Mesothelial cell of epicardium (in vitro differentiated cells): ENCODE data around the gene JUN. TPM values are rescaled to one million over a fixed set of nuclear protein-coding genes. Genes with fewer than 3 reads are reported as not detected.
A peak's percentile ranks its signal among the peaks of the same experiment; 100 is the strongest.

ENCODE experiments used
- DNase-seq, 2 experiments: peaks; one replicate each; pipeline ENCODE4 v3.0.0; 2021; ENCODE audit warnings: low spot score in 2 of 2; ENCODE audit not compliant: unreplicated experiment in 2 of 2
- H3K27ac Mint-ChIP-seq: 2 replicates; pipeline ENCODE4 v1.8.0; 2021; ENCODE audit warnings: mixed read lengths
- H3K27me3 Mint-ChIP-seq: 2 replicates; pipeline ENCODE4 v1.8.0; 2021; ENCODE audit warnings: low read depth, mixed read lengths
- H3K36me3 Mint-ChIP-seq: 2 replicates; pipeline ENCODE4 v1.8.0; 2021; ENCODE audit warnings: mixed read lengths
- H3K4me1 Mint-ChIP-seq: 2 replicates; pipeline ENCODE4 v1.8.0; 2021; ENCODE audit warnings: mixed read lengths
- H3K4me3 Mint-ChIP-seq: 2 replicates; pipeline ENCODE4 v1.8.0; 2021; ENCODE audit warnings: mild to moderate bottlenecking, moderate library complexity, mixed read lengths
- H3K9me3 Mint-ChIP-seq: 2 replicates; pipeline ENCODE4 v1.8.0; 2021; ENCODE audit warnings: mixed read lengths
- total RNA-seq: library from RNA; stranded (reverse); gene quantifications from 3 replicates; pipeline ENCODE4 v1.2.1, GENCODE V29; 2021
- TF ChIP-seq, protein P1 (sequence below): fragments of 200-600 bp; sonication (generic); IDR thresholded peaks from one replicate; pipeline ENCODE4 v1.5.0; 2021; ENCODE audit warnings: antibody characterized with exemption; ENCODE audit not compliant: unreplicated experiment

Gene JUN
- total RNA-seq, 1 donor from 2014 or later = 242 TPM

DNA sequence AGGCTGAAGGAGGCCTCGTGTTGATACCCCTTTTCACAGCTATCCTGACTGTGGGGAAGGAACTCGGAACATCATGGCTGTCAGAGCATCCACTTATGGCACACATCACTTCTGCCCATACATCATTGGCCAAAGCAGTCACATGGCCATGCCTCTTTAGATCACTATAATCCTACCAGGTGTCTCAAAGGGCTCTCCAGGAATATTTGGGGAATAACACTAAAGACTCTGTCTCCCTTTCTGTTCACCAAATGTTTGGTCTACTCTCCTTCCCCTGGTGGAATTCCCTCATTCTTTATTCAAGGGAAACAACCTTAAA lies 3.0 kb upstream of the JUN start:
- Mint-ChIP-seq H3K9me3 (peaks cover 13% of the 10 kb centered on the region), H3K36me3 (peaks cover 19% of the 10 kb centered on the region), H3K4me1 (peaks cover 32% of the 10 kb centered on the region), H3K4me3 (no peak overlapping the region), H3K27me3 (no peaks in the 10 kb centered on the region), H3K27ac (peak overlapping the region; percentile 100)
- TF ChIP-seq, protein P1, sequence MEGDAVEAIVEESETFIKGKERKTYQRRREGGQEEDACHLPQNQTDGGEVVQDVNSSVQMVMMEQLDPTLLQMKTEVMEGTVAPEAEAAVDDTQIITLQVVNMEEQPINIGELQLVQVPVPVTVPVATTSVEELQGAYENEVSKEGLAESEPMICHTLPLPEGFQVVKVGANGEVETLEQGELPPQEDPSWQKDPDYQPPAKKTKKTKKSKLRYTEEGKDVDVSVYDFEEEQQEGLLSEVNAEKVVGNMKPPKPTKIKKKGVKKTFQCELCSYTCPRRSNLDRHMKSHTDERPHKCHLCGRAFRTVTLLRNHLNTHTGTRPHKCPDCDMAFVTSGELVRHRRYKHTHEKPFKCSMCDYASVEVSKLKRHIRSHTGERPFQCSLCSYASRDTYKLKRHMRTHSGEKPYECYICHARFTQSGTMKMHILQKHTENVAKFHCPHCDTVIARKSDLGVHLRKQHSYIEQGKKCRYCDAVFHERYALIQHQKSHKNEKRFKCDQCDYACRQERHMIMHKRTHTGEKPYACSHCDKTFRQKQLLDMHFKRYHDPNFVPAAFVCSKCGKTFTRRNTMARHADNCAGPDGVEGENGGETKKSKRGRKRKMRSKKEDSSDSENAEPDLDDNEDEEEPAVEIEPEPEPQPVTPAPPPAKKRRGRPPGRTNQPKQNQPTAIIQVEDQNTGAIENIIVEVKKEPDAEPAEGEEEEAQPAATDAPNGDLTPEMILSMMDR = no peak
- DNase-seq = no peak

DNA sequence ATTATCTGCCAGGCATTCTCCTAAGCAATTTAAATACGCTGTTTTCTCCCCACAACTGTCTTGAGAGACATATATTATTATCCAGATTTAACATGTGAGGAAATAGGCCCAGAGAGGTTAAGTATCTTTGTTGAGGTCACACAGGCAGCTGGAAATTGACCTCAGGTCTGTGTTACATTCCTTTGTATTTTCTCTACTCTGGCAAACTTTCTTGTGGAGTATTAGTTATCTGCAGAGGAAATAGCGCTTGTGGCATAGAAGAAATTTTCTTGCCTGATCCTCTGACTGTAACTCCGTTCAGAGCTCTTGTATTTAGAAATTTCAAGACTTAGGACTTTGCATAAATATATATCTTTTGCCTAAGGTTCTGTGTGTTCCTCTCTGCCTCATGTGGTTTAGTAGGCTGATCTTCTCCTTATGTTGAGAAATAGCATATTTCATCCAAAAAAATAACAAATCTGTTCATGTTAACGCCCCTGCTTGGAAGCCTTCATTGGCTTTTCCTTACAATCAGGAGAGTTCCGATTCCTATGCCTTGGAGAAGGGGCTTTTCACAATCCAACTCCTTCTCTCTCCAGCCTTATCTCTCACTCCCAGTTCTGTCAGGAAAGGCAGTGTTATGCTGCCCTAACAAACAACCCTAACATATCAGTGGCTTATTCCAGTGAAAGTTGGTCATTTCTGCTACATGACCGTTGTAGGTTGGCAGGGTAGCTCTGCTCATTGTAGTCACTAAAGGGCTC lies 2.5 kb upstream of the JUN start:
- Mint-ChIP-seq H3K36me3 (peaks cover 23% of the 10 kb centered on the region), H3K9me3 (peaks cover 13% of the 10 kb centered on the region), H3K27me3 (no peaks in the 10 kb centered on the region), H3K4me3 (no peak overlapping the region), H3K27ac (peak overlapping the region; percentile 100), H3K4me1 (peaks cover 35% of the 10 kb centered on the region)
- DNase-seq = no peak
- TF ChIP-seq, protein P1 = no peak

DNA sequence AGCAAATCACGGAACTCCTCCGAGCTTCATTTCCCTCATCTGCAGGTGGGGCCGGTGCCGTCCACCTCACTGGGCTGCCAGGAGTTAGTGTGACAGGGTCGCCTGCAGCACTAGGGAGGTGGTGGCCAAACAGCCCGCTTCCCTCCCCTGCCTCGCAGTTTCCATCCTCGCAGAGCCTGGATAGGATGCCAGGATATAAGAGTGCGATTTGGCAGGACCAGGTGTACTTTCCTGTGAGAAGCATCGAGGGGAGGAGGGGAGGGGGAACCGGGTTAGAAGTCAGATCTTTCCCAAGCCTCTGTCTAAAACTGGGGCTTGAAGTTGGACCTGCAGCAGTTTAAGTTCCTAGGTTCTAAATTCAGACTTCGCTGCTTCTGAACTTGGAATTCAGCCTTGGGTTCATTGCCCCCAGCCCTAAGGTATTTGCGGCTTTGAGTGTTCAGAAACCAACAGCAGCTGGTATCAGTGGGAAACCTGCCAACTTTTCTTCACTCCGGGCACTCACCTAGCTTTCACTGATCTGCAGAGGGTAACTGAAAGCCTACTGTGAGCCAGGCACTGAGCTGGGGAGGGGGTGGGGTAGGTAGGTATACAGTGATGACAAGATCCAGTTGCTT lies 1.7 kb upstream of the JUN start:
- Mint-ChIP-seq H3K27me3 (no peaks in the 10 kb centered on the region), H3K4me1 (peaks cover 38% of the 10 kb centered on the region), H3K9me3 (peaks cover 13% of the 10 kb centered on the region), H3K27ac (peak overlapping the region; percentile 100), H3K4me3 (peak overlapping the region; percentile 98), H3K36me3 (peaks cover 23% of the 10 kb centered on the region)
- DNase-seq = peak; percentile 26 to 52
- TF ChIP-seq, protein P1 = no peak

DNA sequence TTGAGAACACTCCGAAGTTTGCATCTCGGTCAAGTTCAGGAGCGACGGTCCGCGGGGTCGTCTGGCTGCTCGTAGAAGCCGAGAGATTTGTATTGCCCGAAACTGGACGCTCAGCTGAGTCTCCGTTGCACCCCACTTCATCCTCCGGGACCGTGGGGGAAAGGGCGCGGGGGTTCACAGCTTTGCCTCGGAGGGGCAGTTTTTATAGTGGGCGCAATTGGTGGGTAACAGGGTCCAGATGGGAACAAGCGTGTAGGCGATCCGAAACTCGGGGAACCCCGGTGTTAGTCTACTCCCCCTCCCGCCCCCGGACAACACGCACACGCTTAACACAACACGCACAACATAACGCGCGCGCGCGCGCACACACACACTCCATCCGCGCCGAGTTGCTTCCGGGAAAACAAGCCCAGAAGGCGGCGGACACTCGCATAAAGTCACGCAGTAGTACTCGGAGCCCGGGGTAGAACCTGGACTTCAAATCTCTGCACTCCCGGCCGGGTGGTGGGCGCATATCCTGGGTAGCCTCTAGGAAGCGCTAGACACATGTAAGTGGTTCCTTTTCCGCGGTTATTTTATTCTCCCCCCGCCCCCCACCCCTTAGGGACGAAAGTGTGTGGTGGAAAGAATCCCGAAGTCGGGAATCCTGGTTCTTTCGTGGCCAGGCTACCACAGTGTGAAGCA lies 1.1 kb upstream of the JUN start:
- no peaks in the 10 kb centered on the region for H3K27me3 Mint-ChIP-seq
- peaks cover 23% of the 10 kb centered on the region for H3K36me3 Mint-ChIP-seq
- DNase-seq = peak; percentile 63 to 83
- H3K9me3 Mint-ChIP-seq = peaks cover 13% of the 10 kb centered on the region
- H3K4me3 Mint-ChIP-seq = peak overlapping the region; percentile 98
- TF ChIP-seq, protein P1 = peak; percentile 44
- H3K27ac Mint-ChIP-seq = peak overlapping the region; percentile 100
- peaks cover 44% of the 10 kb centered on the region for H3K4me1 Mint-ChIP-seq

DNA sequence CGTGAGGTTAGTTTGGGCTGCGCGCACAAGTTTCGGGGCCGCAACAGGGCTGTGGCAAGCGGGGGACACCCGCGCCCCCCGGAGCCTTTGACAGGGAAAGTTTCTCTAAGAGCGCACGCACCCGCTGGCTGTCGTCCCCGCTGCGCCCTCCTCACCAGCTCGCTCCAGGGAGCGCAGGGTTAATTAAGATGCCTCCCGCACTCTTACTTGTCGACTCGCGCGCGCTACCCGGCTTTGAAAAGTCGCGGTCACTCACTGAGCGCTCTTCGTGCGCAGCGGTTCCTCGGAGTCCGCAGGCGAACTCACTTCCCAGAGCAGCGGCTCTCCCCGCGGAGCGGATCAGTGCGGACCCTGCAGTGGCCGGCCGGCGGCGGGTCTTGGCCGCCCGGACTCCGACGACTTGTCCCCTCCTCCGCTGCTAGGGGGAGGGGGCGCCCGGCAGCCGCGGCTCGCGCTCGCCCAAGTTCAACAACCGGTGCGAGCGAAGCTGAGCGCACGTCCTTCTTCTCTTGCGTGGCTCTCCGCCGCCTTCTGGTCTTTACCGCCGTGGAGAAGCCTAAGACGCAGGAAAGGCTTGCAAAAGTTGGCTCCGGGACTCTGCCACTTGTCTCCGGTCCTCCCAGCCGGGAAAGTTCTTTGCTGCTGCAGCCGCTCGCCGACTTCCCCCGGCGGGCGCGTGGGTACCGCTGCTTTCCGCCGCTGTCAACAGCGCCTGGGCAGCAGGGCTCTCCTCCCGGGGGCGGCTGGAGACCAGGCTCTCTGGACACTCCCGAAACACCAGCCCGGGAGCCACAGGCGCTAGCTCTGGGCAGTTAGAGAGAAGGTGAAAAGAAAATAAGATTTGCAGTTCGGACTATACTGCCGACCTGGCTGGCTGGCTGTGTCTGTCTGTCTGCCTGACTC lies 506 bp downstream of the JUN start:
- Mint-ChIP-seq H3K27ac (peak overlapping the region; percentile 100), H3K4me3 (peak overlapping the region; percentile 98), H3K9me3 (peaks cover 5% of the 10 kb centered on the region), H3K4me1 (peaks cover 45% of the 10 kb centered on the region), H3K27me3 (no peaks in the 10 kb centered on the region), H3K36me3 (peaks cover 19% of the 10 kb centered on the region)
- TF ChIP-seq, protein P1 = no peak
- peak; percentile 38 to 56 for DNase-seq
